GM18498 (cell line): Measurements from ENCODE around the gene DOCK1.

Source experiments
- ATAC-seq: cut with Tn5 transposase; IDR thresholded peaks from one replicate; pipeline ENCODE4 v1.9.1; 2021; ENCODE audit warnings: mild to moderate bottlenecking, moderate library complexity; ENCODE audit not compliant: unreplicated experiment

DOCK1 gene

DNA sequence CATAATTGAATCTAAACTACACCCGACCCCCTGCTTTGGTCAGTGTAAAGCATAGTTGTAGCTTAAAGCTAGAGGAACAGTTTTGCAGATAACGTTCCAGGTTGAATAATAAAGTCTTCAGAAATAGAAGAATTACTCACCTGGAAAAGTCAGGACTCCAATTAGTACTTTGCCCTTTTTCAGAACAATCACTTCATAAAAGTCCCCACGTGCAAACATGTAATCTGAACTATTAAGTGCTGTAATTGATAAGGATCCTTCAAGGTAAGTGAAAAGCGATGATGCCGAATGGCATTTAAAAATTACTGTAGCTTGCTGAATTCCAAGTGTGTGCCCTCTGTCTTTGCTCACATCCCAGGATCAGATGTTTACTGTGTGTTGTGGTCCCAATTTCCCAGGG is 344.8 kb downstream of the DOCK1 start:
- ATAC-seq = no peak

DNA sequence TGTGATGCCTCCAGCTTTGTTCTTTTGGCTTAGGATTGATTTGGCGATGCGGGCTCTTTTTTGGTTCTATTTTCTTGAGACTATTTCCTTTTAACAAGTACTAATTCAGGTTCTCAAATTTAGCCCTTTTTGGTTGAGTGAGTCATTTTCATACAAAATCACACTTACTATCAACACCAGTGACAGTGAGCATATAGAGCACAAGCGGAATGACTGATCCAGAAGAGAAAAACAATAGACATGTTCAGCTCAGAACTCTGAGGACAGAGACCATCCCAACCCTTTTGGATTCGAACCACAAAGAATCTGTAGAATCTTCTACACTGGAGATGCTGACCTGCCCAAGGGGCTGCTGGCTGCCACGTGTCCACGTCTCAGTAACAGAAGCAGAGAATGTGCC is 347.6 kb downstream of the DOCK1 start:
- ATAC-seq = no peak

DNA sequence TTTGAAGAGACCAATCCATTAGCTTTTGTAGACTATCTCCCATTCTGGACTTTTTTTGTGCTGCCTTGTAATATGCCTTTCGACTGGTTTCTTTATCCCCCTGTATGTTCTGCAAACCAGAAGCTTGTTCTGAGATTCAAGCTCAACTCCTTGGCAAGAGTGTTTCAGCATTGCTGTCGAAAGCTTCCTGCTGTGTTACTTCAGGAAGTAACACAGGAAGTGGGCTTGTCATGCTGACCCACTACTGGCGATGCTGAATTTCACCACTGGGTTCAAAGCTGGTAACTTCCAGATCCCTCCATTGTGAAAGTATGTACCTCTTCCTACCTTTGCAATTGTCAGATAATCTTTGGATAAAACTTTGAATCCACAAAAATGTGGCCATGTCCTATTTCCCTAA is 349.0 kb downstream of the DOCK1 start:
- no peak for ATAC-seq

DNA sequence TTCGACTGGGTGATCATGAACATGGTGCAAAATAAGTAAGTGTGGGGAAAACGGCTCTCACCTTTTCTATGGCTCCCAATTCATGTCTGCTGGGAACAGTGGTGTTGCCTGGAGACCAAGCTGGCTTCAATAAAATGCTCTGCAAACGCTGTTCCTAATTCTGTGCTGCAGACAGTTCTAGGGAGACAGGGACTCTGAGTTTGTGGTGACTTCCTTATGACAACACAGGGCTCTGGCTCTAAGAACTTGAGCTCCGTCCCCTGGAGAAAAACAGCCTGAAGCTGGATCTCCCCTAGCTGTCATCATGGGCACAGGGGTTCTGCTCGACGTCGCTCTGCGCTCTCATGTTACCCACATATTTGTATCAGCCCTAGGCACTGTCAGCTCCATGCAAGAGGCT is 352.2 kb downstream of the DOCK1 start:
- no peak for ATAC-seq

DNA sequence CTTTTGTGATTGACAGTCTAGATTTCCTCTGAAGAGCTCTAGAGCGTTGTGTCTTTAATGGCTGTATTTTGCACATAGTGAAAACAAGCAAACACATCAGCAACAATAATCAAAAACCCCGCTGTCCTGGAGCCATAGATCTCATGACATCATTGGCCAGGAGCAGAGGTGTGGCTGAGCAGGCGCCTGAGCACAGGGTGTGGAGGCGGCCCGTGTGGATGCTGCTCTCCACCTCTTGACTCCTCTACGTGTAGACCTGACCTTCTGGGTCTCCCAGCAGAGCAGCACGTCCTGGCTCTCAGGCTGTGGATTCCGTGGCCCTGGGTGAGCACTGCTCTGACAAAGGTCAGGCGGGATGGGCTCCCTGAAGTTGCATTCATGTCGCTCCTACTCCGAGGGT is 354.1 kb downstream of the DOCK1 start:
- ATAC-seq = no peak

DNA sequence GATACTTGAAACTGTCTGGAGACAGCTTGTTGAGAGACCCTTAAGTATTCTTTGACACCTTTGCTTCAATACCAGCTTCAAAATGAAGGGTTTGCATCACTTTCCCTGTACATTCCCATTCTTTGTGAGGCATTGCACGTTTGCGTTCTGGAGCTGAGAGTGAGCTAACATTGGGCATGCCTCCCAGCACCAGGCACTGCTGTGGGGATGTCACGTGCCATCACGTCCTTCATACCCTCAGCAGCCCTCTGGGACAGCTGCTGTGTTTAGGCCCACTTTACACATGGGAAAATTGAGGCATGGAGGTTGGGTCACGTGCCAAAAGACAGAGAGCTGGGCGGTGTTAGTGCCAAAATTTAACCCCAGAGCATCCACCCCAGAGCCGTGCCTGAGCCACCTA is 357.4 kb downstream of the DOCK1 start:
- ATAC-seq = no peak

DNA sequence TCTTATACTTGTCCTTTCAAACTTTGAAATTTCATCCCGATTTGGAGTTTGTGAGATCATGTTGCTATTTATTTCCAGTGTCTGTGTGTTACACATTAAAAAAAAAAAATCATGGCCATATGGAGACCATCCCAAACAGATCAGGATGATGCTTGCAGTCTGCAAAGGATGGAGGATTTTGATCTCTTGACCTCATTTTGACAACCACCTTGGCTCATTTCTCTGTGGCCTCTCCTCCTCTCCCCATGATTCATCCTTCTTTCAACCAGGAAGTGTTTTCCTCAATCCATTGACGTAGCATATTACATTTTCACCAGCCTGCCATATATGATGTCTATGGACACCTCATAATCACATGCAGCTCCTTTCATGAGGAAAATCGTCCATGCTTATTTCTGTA is 360.1 kb downstream of the DOCK1 start:
- no peak for ATAC-seq

DNA sequence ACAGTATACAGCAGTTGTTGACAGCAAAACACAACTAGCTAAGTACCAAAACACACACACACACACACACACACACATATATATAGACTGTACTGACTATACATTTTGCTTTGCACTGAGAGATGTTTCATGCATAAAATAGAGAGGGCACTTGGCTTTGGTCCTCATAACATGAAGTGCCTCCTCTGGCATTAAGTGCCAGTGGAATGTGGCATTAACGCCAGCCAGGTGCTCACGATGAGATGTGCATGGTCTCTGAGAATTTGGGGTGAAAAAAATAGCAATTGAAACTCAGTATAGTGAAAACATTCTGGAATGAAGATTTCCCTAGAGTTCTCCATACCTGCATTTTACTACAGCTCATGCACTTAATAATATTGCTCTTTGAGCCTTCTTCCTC is 361.2 kb downstream of the DOCK1 start:
- ATAC-seq = no peak

DNA sequence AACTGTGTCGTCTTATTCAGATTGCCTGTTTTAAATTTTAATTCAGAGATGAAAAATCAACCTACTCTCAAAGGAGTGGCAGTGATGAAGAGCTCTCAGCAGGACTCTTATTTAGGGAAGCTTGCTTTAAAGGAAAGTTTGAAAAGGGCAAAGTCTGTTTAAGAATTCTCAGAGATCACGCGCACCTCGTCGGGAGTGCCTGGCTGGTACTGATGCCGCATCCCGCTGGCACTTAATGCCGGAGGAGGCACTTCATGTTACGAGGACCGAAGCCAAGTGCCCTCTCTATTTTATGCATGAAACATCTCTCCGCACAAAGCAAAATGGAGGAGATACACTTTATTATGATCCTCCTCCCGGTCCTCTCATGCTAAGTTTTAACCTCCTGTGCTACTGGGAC is 362.2 kb downstream of the DOCK1 start:
- no peak for ATAC-seq

DNA sequence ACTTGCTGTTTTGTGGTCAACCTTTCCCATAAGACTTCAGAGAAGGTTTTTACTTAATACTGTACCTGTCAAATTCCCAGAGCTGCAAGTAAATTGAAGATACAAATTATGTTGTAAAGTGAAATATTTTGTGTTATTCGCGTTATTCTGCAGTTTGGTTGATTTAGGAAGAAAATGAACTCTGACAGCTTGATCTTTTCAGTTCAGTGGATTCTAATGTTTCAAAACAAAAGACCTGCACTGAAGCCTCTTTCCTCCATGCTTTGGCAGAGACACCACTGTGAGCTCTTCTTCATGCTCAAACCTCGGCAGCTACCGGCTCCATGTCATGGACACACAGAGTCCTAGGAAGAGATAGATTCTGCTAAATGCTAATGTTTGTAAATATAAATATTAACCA is 366.8 kb downstream of the DOCK1 start:
- no peak for ATAC-seq

DNA sequence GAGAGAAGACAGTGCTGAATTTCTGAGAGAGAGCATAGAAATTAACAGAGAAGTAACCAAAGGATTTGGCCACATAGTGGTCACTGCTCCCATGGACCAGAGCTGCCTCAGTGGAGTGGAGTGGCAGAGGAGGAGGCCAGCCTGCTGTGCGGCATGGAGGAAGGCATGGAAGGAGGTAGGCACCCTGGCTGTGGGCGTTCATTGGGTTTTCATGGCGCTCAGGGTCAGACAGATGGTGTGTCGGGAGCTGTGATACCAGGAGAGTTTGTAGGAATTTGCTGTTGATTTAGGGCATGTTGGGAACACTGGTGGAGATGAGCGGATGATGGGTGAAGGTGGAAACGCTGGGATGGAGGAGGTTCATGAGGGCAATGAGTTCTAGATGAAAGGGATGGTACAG is 370.0 kb downstream of the DOCK1 start:
- ATAC-seq = no peak

DNA sequence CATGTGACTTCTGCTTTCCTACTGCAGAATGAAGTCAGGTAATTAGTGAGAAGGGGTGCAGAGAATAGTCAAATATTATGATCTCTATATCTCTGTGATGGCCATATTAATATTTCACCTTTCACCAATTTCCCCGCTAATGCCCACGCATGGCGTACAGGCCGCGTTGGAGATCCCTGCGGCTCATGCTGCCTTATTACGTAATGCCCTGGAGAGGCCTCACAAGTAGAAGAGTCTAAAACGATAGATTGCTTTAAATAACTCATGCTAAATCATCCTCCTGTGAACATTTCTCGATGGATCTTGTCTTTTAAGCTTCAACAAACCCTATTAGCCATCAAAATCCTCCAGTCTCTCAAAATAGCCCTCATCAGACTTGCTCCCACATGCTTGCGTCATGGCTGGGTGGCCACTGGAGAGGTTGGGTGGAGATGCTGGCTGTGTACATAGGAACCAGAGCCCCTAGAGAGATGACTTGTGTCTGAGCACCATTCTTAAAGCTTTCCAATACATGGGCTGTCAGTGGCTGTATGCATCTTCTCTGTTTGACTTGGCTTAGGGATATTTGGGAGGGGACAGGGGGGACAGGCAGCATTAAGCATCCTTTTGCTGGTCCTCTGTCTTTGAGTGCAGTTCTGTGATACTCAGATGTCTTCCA is 370.7 kb downstream of the DOCK1 start:
- ATAC-seq = no peak

DNA sequence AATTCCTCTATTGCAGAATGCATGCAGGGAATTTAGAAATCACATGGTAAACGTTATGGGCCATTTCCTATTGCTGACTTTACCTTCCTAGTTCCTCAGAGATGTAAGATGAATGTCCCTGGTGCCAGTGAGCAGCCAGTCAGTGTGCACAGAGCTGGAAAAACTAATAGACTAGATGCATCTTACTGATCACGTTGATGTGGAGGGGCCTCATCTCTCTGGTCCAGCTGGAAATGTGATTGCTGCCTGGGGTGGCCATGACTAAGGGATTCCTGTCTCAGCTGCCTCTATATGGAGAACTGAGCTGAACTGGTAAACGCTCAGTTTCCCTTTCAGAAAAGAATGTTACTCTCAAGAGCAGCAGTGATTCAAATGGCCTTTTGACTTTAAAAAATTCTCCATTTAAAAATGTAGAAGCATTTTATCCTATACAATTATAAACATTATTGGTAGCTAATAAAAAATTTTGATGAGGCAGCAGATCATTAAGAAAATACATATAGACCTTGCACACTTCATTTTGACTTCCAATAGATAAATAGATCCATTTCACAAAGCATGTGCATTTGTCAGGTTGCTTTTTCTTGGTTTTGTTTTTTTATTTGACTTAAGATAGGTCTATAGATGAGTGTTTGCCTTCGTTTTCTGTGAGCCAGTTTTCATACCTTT is 371.7 kb downstream of the DOCK1 start:
- ATAC-seq = no peak

DNA sequence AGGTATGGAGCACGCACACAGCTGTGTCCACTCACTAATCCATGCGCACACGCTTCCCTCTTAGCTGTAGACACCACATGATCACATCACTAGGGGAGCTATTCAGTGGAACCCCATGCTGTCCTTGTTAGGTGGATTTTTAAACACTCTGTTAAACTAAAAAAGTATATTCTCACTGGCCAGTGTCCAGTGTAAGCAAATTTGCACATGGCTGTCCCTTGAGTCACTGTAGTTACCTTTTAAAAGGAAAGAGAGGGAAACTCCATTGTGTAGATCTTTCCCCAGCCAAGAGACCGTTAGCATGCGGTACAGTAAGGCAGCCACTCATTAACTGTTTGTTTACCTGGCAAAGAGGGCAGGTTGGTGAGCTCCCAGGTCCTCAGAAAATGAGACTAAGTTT is 372.8 kb downstream of the DOCK1 start:
- no peak for ATAC-seq

DNA sequence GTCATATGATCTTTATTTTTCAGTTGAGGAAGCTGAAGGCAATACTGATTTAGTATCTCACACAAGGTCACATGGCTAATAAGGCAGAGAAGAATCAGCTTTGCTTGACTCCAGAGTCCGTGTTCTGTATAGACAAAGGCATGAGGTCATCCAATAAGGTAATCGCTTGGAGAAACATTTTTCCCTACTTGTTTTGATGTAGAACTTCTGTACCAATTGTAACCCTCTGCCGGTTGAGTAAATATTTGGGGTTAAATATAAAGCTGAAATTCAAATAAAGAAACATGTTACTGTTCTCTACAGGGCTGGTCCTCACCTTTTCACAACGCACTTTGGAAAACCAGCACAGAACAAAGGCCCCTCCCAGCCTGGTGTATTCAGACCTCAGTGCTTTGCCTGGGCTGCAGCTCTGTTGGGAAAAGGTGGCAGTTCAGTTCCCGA is 374.1 kb downstream of the DOCK1 start:
- ATAC-seq = no peak

DNA sequence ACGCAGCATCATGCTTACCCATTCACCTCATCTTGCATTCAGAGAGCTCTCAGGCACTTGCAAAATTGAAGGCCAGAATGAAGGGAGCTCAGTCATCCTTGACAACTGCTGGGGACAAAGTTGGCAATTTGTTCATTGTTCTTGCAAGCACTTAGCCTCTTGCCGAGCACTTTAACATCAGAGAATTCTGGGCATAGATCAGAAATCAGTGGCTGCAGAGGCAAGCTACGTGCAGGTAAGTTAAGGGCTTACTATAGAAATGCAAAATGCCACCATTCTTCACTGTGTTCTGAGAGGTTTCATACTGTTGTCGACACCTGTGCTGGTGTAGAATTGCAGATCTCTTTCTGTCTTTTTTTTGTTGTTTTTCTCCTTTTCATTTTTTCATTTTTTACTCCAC is 375.2 kb downstream of the DOCK1 start:
- ATAC-seq = no peak

DNA sequence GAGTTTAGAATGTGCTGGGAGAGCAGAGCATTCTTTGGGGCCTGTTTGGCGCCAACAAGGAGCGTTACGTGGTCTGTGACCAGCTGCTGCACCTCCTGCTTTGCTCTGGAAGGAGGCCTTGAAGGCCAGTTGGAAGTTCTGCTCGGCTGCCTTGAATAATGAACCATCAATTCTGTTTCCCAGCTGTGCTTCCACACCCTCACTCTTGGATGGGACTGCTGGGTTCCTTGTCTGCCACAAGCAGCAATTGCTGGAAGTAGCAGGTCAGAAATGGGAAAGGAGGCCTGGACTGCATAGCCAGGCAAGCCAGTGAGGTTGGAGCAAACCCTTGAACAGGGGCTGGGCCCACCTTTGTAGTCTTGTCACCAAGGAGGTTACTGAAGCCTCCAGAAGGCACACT is 377.8 kb downstream of the DOCK1 start:
- ATAC-seq = no peak

DNA sequence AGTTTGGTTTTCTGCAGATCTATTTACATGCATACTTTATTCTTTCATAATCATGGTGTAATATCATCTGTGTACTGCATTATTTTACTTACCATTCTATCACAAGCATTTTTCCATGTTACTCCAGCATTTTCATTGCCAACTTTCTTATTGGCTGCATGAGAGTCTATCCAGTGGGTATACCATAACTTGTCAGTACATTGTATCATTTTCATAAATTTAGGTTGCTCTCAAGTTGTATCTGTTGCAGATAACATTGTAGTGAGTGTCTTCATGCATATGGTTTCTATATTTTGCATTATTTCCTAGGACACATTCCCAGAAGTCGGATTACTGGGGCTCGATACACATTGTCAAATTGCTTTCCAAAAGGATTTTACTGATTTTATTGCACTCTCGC is 378.3 kb downstream of the DOCK1 start:
- ATAC-seq = no peak

DNA sequence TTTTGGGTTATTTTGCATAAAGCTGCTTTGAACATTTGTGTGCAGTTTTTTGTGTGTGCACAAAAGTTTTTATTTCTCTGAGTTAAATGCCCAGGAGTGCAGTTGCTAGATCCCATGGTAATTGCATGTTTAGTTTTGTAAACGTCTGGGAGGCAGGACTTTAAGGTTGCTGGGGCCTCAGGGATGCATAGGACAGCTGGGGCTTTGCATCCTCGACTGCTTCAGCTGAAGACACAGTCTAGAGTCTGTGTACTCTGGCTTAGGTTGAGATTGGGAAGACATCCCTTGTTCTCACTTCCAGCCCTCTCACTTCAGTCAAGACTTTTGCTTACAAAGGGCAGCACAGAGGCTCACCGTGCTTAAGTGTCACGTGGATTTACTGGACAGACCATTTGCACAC is 385.6 kb downstream of the DOCK1 start:
- no peak for ATAC-seq

DNA sequence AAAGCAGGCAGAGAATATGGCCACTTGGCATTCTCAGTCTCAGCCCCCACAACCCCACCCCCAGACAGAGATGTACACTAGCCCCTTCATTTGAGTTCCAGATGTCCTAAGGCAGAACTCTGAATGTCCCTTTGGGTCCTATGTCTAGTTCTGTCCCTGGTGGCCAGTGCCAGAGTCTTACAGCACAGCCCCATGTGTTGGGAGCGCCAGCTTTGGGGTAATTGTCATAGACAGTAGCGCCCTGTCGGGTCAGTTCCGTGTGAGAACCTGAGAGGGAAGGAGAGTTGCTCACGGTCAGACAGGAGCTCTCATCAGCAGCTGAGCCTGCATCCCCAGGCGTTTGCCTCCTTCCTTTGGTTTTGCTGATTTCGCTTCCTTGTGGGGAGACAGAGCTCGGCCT is 386.1 kb downstream of the DOCK1 start:
- ATAC-seq = no peak

DNA sequence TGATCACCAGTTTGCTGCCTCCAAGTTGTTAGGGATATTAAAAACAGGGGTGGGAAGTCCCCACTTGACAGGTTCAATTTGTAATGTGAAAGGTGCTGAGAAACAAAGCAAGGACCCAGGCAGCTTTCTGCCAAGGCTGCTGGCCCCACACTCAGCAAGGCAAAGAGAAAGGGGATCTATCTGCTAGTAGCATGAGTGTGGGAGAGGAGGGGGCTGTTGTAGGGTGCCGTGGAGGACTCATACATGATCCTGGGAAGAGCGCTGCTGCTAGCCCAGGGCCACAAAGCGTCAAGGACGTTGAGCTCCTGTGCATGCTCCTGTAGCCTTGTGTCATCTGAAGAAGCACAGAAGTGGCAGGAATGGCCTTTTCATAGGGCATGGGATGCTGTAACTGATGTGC is 387.7 kb downstream of the DOCK1 start:
- no peak for ATAC-seq

DNA sequence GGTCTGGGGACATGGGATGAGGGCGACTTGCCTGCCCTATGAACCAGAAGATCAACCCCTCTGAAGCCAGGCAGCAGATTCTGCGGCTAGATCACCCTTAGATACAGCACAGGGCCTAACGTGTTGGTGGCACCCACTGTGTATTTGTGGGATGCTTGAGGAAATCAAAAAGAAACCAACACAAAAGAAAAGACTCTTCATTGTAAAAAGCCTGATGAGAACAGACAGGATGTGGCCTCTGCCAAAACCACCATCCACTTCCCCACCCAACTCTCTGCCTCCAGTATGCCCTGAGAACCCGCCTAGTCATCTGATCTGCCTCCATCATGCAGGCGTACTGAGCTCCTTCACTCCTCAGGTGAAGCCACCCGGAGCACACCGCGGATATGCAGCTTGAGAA is 388.4 kb downstream of the DOCK1 start:
- ATAC-seq = no peak

DNA sequence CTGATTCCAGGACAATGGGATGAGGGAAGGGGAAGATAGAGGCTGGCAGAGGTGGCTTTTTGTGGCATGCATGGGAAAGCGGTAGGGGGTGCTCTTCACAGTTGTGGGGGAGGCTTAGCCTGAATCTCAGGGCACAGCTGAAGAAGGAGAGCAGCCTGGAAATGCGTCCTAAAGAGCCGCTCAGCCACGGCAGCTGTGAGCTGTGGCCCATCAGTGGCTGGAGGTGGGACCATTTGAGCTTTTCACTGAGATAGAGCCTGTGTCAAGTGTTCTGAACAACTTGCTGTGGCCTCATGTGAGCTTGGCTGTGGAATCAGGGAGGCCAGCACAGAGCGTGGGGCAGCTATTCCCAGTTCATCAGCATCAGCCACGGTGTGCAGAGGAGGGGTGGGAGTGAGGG is 391.5 kb downstream of the DOCK1 start:
- no peak for ATAC-seq
